Lower leg skin (tissue), 4 donors: ENCODE measurements around the gene SYT6. TPM values are rescaled to one million over a fixed set of nuclear protein-coding genes. Genes with fewer than 3 reads are reported as not detected.

Source experiments
- DNase-seq, 2 donors: peaks; one replicate each; pipeline ENCODE4 v3.0.0-alpha.2; 2019; ENCODE audit warnings: low spot score in 2 of 2
- H3K4me3 ChIP-seq: fragments of 200-600 bp; sonication (generic); 2 replicates; pipeline ENCODE4 v1.5.1; 2017; ENCODE audit warnings: mild to moderate bottlenecking, low read depth; ENCODE audit not compliant: poor library complexity, severe bottlenecking
- POLR2A ChIP-seq, 2 donors: fragments of 450-650 bp; IDR thresholded peaks; one replicate each; pipeline ENCODE4 v1.6.1; 2016 to 2017; ENCODE audit warnings: antibody characterized with exemption in 2 of 2, mild to moderate bottlenecking in 1 of 2, moderate library complexity in 1 of 2
- WGBS, 2 donors: methylation state at CpG; one replicate each; pipeline ENCODE4 v1.1.5; 2018; 5-methylcytosine and 5-hydroxymethylcytosine counted together
- intact Hi-C: fragments of 100-400 bp; cut with DNase I; formaldehyde crosslinking; loops from one replicate; pipeline ENCODE4 v1.15.0; 2023; ENCODE audit warnings: low total_unique reads
- total RNA-seq, 4 donors: library from RNA; depleted of rRNA; stranded (reverse); fragments of >200 nt; gene quantifications; one replicate each; pipeline ENCODE4 v1.1.0, GENCODE V29; 2016
- TF ChIP-seq, protein P1 (sequence below), 3 donors: fragments of 450-650 bp; IDR thresholded peaks; one replicate each; pipeline ENCODE4 v1.5.1; 2016; ENCODE audit warnings: antibody characterized with exemption in 3 of 3, mild to moderate bottlenecking in 3 of 3, moderate library complexity in 2 of 3

Gene SYT6
- 1 to 10 TPM in 1 of 4 donors, under 1 TPM in 1, not detected in 2; 0.10 to 4.5 TPM for total RNA-seq

DNA sequence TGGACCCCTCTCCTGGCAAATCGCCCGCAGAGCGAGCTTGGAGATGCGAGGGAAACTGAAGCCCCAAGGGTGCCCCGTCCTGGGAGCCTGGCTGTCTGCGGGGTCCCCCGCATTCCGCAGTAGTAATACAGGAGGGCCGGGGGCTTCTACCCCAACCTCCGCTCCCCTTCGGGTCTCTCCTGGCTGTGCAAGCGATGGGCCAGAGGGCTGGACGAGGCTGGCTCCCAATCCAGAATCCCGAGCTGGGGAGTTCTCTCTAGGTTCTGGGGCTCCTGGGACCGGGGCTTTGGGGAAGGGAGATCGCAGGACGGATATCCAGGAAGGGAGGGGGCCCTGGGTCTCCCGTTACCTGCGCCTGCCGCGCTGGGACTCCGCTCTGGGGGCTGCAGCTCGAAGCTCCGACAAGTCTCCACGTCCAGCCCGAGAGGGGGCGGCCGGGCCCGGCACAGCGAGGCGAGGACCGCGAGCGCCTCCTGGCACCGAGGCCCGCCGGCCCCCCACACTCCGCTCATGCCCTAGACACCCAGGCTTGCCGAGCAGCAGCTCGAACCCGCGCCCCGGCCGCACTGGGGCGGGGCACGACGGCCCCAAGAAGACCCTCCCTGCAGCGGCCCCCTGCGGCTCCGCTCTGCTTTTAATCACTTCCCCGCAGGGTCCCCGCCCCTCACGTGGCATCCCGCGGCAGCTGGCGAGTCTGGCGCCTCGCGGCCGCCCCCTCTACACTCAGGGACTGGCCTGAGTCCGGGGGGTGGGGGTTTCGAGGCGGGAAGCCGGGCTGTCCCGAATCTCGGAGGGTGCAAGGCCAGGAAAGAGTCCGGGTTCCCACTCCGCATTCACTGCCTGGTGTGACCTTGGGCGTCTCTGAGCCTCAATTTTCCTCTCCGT, at the start of gene SYT6:
Gene SYT6, minus strand, starts transcription at position 609 of the 885 bp plus-strand sequence. Its CDS starts 97 bp downstream, at position 512.
- TF ChIP-seq POLR2A (IDR thresholded peaks at IDR 0.05), result no peak
- TF ChIP-seq, protein P1, sequence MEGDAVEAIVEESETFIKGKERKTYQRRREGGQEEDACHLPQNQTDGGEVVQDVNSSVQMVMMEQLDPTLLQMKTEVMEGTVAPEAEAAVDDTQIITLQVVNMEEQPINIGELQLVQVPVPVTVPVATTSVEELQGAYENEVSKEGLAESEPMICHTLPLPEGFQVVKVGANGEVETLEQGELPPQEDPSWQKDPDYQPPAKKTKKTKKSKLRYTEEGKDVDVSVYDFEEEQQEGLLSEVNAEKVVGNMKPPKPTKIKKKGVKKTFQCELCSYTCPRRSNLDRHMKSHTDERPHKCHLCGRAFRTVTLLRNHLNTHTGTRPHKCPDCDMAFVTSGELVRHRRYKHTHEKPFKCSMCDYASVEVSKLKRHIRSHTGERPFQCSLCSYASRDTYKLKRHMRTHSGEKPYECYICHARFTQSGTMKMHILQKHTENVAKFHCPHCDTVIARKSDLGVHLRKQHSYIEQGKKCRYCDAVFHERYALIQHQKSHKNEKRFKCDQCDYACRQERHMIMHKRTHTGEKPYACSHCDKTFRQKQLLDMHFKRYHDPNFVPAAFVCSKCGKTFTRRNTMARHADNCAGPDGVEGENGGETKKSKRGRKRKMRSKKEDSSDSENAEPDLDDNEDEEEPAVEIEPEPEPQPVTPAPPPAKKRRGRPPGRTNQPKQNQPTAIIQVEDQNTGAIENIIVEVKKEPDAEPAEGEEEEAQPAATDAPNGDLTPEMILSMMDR (IDR thresholded peaks at IDR 0.05), result no peak
- WGBS, 2 donors, result 2% methylated on average over 30 to 42 of the region's 70 CpGs
- intact Hi-C loops, result no loop called here

DNA sequence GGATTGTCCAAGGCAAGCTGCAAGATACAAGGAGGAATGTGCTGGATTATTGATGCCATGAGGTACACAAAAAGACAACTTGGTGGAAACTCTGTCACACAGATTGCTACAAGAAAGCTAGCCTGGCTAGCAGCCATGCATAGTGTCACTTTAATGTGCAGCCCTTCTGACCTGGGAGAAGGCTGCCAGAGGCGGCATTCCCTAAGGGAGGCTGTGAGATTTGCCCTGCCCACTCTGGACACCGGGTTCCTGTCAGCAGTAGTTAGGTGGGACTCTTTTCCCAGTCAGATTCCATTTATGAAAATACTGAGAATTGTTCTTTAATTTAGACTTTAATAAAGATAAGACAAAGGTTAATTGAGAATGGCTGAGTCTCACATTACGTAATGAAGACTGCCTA, 47.8 kb upstream of the SYT6 start:
- TF ChIP-seq, protein P1 (IDR thresholded peaks at IDR 0.05), result no peak
- no peak for TF ChIP-seq POLR2A (IDR thresholded peaks at IDR 0.05)
- WGBS, 2 donors, result 49 to 51% methylated on average over 3 of the region's 3 CpGs
- no peak overlapping the region for H3K4me3 ChIP-seq
- intact Hi-C loops, result no loop called here
- no peak for DNase-seq

More for the DNA sequence above, at the start of gene SYT6:
- DNase-seq, result peak in 1 of 2 donors; percentile 80
- H3K4me3 ChIP-seq, result no peak within 1 kb of the TSS

- 87 to 92% methylated on average over 3 of the region's 3 CpGs for WGBS, 2 donors
- DNase-seq, result no peak
- intact Hi-C loops, result no loop called here
- TF ChIP-seq, protein P1 (IDR thresholded peaks at IDR 0.05), result no peak
- TF ChIP-seq POLR2A (IDR thresholded peaks at IDR 0.05), result no peak
- no peak overlapping the region for H3K4me3 ChIP-seq
These were observed 45.4 kb upstream of the SYT6 start for GRCh38 chr1:114199017-114199594.

DNA sequence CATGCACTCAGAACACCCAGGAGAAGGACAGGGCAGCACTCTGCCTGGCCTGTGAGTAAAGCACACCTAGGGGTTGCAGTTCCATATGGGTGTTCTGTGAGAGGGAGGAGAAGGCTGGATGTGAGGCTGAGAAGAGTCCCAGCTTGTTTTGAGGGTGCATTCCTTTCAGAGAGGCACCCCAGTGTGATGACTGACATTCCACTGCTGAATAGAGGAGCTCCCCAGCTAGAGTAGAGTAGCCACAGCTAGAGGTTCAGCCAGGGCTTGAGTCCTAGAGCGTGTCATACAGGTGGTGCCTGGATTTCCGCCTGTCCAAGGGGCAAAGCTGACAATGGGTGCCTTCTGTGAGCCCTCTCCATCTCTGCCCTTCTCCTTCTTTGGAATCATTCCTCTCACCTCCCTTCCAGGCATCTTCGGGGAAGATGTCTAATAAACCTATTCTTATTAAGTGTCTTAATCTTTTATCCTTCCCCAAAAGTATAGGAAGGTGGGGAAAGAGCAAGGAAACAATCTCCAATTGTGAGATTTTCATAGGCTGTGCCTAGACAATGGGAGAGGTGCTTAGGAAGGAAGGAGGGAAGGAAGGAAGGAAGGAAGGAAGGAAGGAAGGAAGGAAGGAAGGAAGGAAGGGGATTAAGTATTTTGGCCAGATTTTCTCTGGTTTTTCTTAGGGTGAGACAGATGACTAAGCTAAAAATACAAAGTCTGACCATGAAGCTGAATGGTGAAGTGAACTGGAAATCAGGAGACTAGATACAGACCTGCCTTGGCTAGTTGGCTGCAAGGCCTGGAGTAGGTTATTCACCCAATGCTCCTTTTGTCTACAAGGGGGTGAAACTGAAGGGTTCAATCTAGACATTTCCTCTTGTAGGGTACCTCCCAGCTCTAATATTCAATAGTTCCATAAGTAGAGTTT, 43.6 kb upstream of the SYT6 start:
- intact Hi-C loops, result no loop called here
- DNase-seq, result no peak
- no peak overlapping the region for H3K4me3 ChIP-seq
- TF ChIP-seq, protein P1 (IDR thresholded peaks at IDR 0.05), result no peak
- TF ChIP-seq POLR2A (IDR thresholded peaks at IDR 0.05), result no peak
- WGBS, 2 donors, result 70 to 81% methylated on average over 3 of the region's 3 CpGs

DNA sequence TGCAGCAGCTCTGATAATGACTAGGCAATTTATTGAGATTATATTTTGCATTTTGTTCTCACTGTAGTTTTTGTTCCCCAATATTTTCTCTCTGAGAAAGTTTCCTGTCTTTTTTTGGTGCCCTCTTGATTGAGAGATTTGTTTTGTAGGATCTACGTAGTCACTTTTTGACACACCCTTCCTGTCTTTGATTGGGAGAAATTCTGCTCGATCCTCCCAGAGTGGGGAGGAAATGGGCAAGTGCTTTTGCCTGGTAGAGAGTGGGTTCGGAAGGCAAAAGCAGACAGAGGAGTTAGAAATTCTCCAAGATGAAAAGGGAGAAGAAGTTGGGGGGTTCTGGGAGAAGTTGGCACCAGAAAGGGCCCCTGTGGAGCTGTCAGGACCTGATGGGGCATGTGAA, 42.1 kb upstream of the SYT6 start:
- no peak overlapping the region for H3K4me3 ChIP-seq
- DNase-seq, result no peak
- intact Hi-C loops, result no loop called here
- WGBS, 2 donors, result 24 to 71% methylated on average over 3 of the region's 3 CpGs
- no peak for TF ChIP-seq POLR2A (IDR thresholded peaks at IDR 0.05)
- TF ChIP-seq, protein P1 (IDR thresholded peaks at IDR 0.05), result no peak
